ENCODE results near the gene TBC1D5.

GRCh38 chr3:17384567-17385296, 357.7 kb downstream of the TBC1D5 start:
- TF ChIP-seq, protein P1, sequence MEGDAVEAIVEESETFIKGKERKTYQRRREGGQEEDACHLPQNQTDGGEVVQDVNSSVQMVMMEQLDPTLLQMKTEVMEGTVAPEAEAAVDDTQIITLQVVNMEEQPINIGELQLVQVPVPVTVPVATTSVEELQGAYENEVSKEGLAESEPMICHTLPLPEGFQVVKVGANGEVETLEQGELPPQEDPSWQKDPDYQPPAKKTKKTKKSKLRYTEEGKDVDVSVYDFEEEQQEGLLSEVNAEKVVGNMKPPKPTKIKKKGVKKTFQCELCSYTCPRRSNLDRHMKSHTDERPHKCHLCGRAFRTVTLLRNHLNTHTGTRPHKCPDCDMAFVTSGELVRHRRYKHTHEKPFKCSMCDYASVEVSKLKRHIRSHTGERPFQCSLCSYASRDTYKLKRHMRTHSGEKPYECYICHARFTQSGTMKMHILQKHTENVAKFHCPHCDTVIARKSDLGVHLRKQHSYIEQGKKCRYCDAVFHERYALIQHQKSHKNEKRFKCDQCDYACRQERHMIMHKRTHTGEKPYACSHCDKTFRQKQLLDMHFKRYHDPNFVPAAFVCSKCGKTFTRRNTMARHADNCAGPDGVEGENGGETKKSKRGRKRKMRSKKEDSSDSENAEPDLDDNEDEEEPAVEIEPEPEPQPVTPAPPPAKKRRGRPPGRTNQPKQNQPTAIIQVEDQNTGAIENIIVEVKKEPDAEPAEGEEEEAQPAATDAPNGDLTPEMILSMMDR (IDR thresholded peaks at IDR 0.05), result no peak
- no peak for TF ChIP-seq POLR2AphosphoS5 (IDR thresholded peaks at IDR 0.05; ENCODE audit: low read depth, low read length)

Data from Panc1 (cell line).